ENCODE measurements around the gene LCN10. TPM values are rescaled to one million over a fixed set of nuclear protein-coding genes. Genes with fewer than 3 reads are reported as not detected.
"Not testable (repeated sequence)": the region's sequence is repeated elsewhere in the genome, so short reads cannot be mapped to it uniquely, and the experiment has no call there.

Gene LCN10
- total RNA-seq, 2 experiments from 2014 or later, result 1.2 to 1.5 TPM

DNA sequence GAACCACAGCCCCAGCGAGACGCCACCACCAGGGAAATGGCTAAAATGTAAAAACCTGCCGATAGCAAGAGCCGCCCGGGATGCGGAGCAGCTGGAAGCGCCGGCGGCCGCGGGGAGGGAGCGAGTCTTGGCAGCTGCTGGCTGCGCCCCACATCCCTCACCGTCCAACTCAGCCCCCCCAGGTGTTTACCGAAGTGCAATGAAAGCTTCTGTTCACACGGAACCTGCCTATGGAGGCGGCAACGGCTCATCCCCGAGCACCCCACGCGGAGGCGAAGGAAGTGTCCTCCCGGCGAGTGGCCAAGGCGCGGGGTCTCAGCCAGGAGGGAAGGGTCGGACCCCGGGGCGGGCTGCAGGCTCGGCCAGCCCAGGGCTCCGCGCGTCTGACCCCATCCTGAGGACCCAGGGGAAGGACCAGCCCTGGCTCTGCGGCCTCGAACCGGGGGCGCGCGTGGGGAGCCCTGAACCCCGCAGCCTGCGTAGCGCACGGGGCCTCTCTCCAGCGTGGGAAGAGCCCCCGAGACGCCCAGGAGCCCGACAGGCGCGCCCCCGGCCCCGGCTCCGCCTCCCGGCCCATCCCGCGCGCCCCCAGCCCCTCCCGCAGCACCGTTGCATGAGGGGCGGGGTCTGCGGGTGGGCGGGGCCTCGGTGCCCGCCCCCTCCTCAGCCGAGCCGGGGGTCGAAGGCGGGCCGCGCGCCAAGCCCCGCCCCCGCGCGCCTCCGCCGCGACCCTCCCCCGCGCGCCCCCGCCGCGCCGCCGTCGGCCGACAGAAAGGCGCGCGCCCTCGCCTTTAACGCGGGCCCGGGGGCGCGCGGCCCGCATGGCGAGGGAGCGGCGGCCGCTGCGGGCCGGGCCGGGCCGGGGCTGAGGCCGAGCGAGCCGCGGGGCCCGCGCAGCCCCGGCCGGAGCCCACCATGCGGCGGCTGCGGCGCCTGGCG is 30.7 kb downstream of the LCN10 start, which contains the start of gene DIPK1B:
DIPK1B (plus strand) TSS at position 822 of the 939 bp plus-strand sequence; CDS start at position 916, 94 bp downstream.
- Mint-ChIP-seq H3K9me3 (no peaks in the 10 kb centered on the region), H3K27ac (no peak within 1 kb of the TSS), H3K36me3 (no peaks in the 10 kb centered on the region), H3K4me3 (peak within 1 kb of the TSS; percentile 23), H3K4me1 (ENCODE audit: low read depth) (no peaks in the 10 kb centered on the region), H3K27me3 (peaks cover 29% of the 10 kb centered on the region)
- no peak for DNase-seq
- POLR2A ChIA-PET, result interaction anchor here (1.0 kb wide), 1 partner anchor 15 kb away, joined by 3 read pairs; no protein-coding TSS in a partner anchor
- CTCF ChIA-PET, result no interaction called here
- intact Hi-C loops (cut with micrococcal nuclease), result no loop called here

- H3K9me3 Mint-ChIP-seq; H3K36me3 Mint-ChIP-seq; H3K4me1 Mint-ChIP-seq (ENCODE audit: low read depth); H3K4me3 Mint-ChIP-seq; intact Hi-C loops (cut with micrococcal nuclease); DNase-seq; H3K27ac Mint-ChIP-seq: not testable (repeated sequence)
- ChIA-PET POLR2A (interaction anchor here (1.0 kb wide), 1 partner anchor 16 kb away, joined by 3 read pairs; no protein-coding TSS in a partner anchor), CTCF (interaction anchor here (0.7 kb wide), 1 partner anchor 76 kb away, joined by 3 read pairs; no protein-coding TSS in a partner anchor)
- peaks cover 29% of the 10 kb centered on the region for H3K27me3 Mint-ChIP-seq
These were observed 31.5 kb downstream of the LCN10 start for GRCh38 chr9:136711219-136711648.

GRCh38 chr9:136710543-136710942 is 32.2 kb downstream of the LCN10 start:
- Mint-ChIP-seq H3K4me3 (no peak overlapping the region), H3K36me3 (no peaks in the 10 kb centered on the region), H3K27ac (no peak overlapping the region), H3K9me3 (no peaks in the 10 kb centered on the region), H3K27me3 (peaks cover 31% of the 10 kb centered on the region), H3K4me1 (ENCODE audit: low read depth) (no peaks in the 10 kb centered on the region)
- DNase-seq, result no peak
- intact Hi-C loops (cut with micrococcal nuclease), result no loop called here
- ChIA-PET POLR2A (interaction anchor here (1.0 kb wide), 1 partner anchor 17 kb away, joined by 3 read pairs; no protein-coding TSS in a partner anchor), CTCF (interaction anchor here (0.7 kb wide), 1 partner anchor 77 kb away, joined by 3 read pairs; no protein-coding TSS in a partner anchor)

GRCh38 chr9:136709454-136710109 is 33.2 kb downstream of the LCN10 start:
- no peak for DNase-seq
- ChIA-PET CTCF (no interaction called here), POLR2A (no interaction called here)
- Mint-ChIP-seq H3K4me3 (no peak overlapping the region), H3K27ac (no peak overlapping the region), H3K27me3 (peaks cover 34% of the 10 kb centered on the region), H3K36me3 (no peaks in the 10 kb centered on the region), H3K4me1 (ENCODE audit: low read depth) (no peaks in the 10 kb centered on the region), H3K9me3 (no peaks in the 10 kb centered on the region)
- intact Hi-C loops (cut with micrococcal nuclease), result loop anchor here (10.0 kb wide), 1 partner anchor 45 kb away; the partner anchor contains the start of gene LCN8

GRCh38 chr9:136707849-136708517 is 34.8 kb downstream of the LCN10 start:
- no peak for DNase-seq
- H3K9me3 Mint-ChIP-seq, result no peaks in the 10 kb centered on the region
- intact Hi-C loops (cut with micrococcal nuclease), result loop anchor here (10.0 kb wide), 1 partner anchor 47 kb away; the partner anchor contains the start of gene LCN8
- no peak overlapping the region for H3K4me3 Mint-ChIP-seq
- H3K4me1 Mint-ChIP-seq (ENCODE audit: low read depth), result no peaks in the 10 kb centered on the region
- H3K27me3 Mint-ChIP-seq, result peaks cover 24% of the 10 kb centered on the region
- no peaks in the 10 kb centered on the region for H3K36me3 Mint-ChIP-seq
- H3K27ac Mint-ChIP-seq, result no peak overlapping the region
- POLR2A ChIA-PET, result interaction anchor here (1.5 kb wide), 1 partner anchor 20 kb away, joined by 4 read pairs; no protein-coding TSS in a partner anchor
- CTCF ChIA-PET, result interaction anchor here (0.9 kb wide), 1 partner anchor 327 kb away, joined by 3 read pairs; no protein-coding TSS in a partner anchor

GRCh38 chr9:136707011-136707410 is 35.7 kb downstream of the LCN10 start:
- Mint-ChIP-seq H3K27me3 (peaks cover 24% of the 10 kb centered on the region), H3K4me1 (ENCODE audit: low read depth) (no peaks in the 10 kb centered on the region), H3K9me3 (no peaks in the 10 kb centered on the region), H3K27ac (no peak overlapping the region), H3K4me3 (no peak overlapping the region), H3K36me3 (no peaks in the 10 kb centered on the region)
- ChIA-PET CTCF (no interaction called here), POLR2A (interaction anchor here (0.6 kb wide), 1 partner anchor 174 kb away, joined by 4 read pairs; no protein-coding TSS in a partner anchor)
- no peak for DNase-seq
- intact Hi-C loops (cut with micrococcal nuclease), result loop anchor here (10.0 kb wide), 1 partner anchor 48 kb away; the partner anchor contains the start of gene LCN8

- POLR2A ChIA-PET, result interaction anchor here (0.5 kb wide), 1 partner anchor 555 kb away, joined by 3 read pairs; no protein-coding TSS in a partner anchor
- Mint-ChIP-seq H3K27me3 (peaks cover 17% of the 10 kb centered on the region), H3K9me3 (no peaks in the 10 kb centered on the region), H3K4me3 (no peak overlapping the region), H3K4me1 (ENCODE audit: low read depth) (peaks cover 13% of the 10 kb centered on the region), H3K36me3 (no peaks in the 10 kb centered on the region), H3K27ac (no peak overlapping the region)
- CTCF ChIA-PET, result interaction anchor here (0.7 kb wide), 1 partner anchor 531 kb away, joined by 3 read pairs; no protein-coding TSS in a partner anchor
- DNase-seq, result no peak
- intact Hi-C loops (cut with micrococcal nuclease), result loop anchor here (10.0 kb wide), 1 partner anchor 49 kb away; the partner anchor contains the start of gene LCN8
These were observed 37.2 kb downstream of the LCN10 start for GRCh38 chr9:136705564-136705963.

DNA sequence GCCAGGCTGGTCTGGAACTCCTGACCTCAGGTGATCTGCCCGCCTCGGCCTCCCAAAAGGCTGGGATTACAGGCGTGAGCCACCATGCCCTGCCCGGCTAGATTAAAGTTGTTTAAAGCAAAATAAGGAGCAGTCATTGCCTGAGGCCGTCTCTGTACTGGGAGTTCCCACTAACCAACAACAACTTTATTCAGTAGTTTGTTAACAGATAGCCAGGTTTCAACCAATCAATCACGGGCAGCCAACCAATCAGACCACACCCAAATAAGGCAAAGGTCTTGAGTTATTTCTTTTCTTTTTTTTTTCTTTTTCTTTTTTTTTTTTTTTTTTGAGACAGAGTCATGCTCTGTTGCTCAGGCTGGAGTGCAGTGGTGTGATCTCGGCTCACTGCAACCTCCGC is 38.0 kb downstream of the LCN10 start:
- H3K4me3 Mint-ChIP-seq, POLR2A ChIA-PET, H3K27ac Mint-ChIP-seq, H3K36me3 Mint-ChIP-seq, DNase-seq, H3K9me3 Mint-ChIP-seq, CTCF ChIA-PET: not testable (repeated sequence)
- H3K27me3 Mint-ChIP-seq, result peaks cover 13% of the 10 kb centered on the region
- peaks cover 18% of the 10 kb centered on the region for H3K4me1 Mint-ChIP-seq (ENCODE audit: low read depth)
- intact Hi-C loops (cut with micrococcal nuclease), result loop anchor here (10.0 kb wide), 1 partner anchor 50 kb away; the partner anchor contains the start of gene LCN8

DNA sequence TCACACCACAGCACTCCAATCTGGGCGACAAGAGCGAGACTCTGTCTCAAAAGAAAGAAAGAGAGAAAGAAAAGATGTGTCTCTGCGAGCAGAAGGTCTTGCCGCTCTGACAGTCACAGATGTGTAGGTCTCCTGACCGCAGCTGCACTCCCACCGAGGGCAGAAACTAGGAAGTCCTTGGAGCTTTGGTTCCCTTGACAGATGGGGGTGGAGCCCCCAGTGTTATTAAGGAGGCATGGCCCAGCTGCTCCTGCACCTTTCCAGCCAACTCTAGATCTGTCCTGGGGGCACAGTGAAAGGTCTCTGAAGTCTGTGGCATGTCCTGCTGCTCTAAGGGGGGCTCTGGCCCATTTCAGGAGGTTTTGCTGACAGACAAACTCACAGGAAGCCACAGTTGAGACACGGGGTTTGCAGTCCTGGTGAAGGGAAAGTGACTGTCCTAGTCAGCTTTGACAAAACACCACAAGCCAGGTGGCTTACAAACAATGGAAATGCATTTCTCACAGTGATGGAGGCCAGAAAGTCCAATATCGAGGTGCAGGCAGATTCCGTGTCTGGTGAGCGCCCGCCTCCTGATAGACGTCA is 39.4 kb downstream of the LCN10 start:
- H3K4me3 Mint-ChIP-seq, result no peak overlapping the region
- no peak for DNase-seq
- H3K27me3 Mint-ChIP-seq, result peaks cover 17% of the 10 kb centered on the region
- POLR2A ChIA-PET, result no interaction called here
- no peaks in the 10 kb centered on the region for H3K9me3 Mint-ChIP-seq
- H3K27ac Mint-ChIP-seq, result no peak overlapping the region
- H3K4me1 Mint-ChIP-seq (ENCODE audit: low read depth), result peaks cover 18% of the 10 kb centered on the region
- CTCF ChIA-PET, result interaction anchor here (0.7 kb wide), 1 partner anchor 219 kb away, joined by 4 read pairs; no protein-coding TSS in a partner anchor
- intact Hi-C loops (cut with micrococcal nuclease), result loop anchor here (10.0 kb wide), 1 partner anchor 51 kb away; the partner anchor contains the start of gene LCN8
- H3K36me3 Mint-ChIP-seq, result no peaks in the 10 kb centered on the region

DNA sequence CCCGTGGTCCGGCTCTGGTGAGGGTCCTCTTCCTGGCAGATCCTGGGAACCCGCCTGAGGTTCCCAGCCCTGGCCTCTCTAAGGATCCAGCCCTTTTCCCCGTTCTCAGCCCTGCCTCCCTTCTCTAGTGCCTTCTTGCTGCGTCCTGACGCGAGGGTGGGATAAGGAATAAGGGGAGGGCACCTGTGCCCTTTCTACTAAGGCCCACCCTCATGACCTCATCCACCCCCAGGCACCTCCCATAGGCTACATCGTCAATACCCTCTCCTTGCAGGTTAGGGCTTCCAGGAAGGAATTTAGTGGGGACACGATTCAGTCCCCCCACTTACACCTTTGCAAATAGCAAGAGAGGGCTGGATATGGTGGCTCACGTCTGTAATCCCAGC is 41.1 kb downstream of the LCN10 start:
- peak overlapping the region; percentile 71 for H3K4me3 Mint-ChIP-seq
- H3K9me3 Mint-ChIP-seq, result no peaks in the 10 kb centered on the region
- ChIA-PET POLR2A (interaction anchor here (1.7 kb wide), 1 partner anchor 27 kb away, joined by 9 read pairs; no protein-coding TSS in a partner anchor), CTCF (interaction anchor here (0.9 to 1.7 kb wide), 2 partner anchors 26 to 28 kb away, joined by 3 to 13 read pairs; no protein-coding TSS in a partner anchor)
- no peaks in the 10 kb centered on the region for H3K36me3 Mint-ChIP-seq
- intact Hi-C loops (cut with micrococcal nuclease), result loop anchor here (2.0 to 10.0 kb wide), 2 partner anchors 27 to 53 kb away; partner anchors contain the start of gene LCN8
- DNase-seq, result no peak
- H3K4me1 Mint-ChIP-seq (ENCODE audit: low read depth), result peaks cover 18% of the 10 kb centered on the region
- H3K27ac Mint-ChIP-seq, result peak overlapping the region; percentile 86
- peaks cover 23% of the 10 kb centered on the region for H3K27me3 Mint-ChIP-seq

Measured in activated CD4-positive, alpha-beta memory T cell treated with anti-CD3 and anti-CD28 coated beads for 36 hours (primary cell).